ENCODE data around the gene SGO2. TPM values are rescaled to one million over a fixed set of nuclear protein-coding genes. Genes with fewer than 3 reads are reported as not detected.
A peak's percentile ranks its signal among the peaks of the same experiment; 100 is the strongest.

SGO2 gene
- 1 to 10 TPM; 1.3 to 2.5 TPM for polyA plus RNA-seq

DNA sequence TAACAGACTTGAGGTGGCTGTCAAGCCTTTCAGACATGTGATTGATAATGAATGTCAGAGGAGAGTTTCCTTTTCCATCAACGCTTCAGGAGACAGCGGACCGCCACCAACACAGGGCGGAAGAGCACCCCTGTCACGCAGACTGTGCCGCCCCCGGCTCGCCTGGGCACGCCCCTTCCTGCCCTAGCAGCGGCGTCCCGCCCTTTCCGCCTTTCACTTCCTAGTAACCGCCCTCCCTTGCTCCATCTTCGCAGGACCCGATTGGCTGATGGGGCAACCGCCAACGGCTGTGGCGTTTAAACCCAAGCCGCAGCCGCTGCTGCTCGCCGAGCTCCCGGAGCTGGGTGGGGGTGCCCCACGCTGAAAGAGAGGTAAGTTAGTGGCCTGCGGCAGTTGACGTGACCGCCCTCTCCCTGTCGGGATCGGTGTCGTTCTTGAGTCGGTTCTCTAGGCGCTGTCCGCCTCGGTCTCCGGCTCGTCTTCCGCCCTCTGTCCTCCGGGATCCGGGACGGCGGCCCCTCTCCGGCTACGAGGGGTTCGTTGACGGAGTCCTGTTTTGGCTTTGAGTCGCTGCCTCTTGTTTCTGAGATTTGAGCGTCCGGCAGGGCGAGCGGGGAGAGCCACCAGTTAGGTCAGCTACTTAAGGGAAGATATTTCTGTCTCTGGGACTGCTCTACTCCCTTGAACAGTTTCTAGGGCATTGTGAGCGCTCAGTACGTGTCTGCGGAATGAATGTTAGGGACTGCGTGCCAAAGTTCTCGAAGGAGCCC, at the start of gene SGO2:
SGO2 (plus strand) TSS at position 326 of the 770 bp plus-strand sequence. CDS start 6,769 bp downstream, outside the sequence.
- H3K9me3 ChIP-seq (ENCODE audit: control insufficient read depth in 2 of 2, insufficient read depth in 1 of 2, low read depth in 1 of 2, low read length in 1 of 2): no peaks in the 10 kb centered on the region
- H3K27me3 ChIP-seq (ENCODE audit: control insufficient read depth in 1 of 2, insufficient read depth in 2 of 2, low read length in 2 of 2): no peaks in the 10 kb centered on the region
- peak within 1 kb of the TSS in 1 of 2 donors; percentile 63 for H3K27ac ChIP-seq (ENCODE audit: low read depth in 2 of 2, low read length in 1 of 2)
- H3K36me3 ChIP-seq (ENCODE audit: control insufficient read depth in 2 of 2, insufficient read depth in 2 of 2, low read length in 1 of 2): no peaks in the 10 kb centered on the region
- peak within 1 kb of the TSS; percentile 76 to 82 for H3K4me3 ChIP-seq (ENCODE audit: low read depth in 1 of 2, low read length in 2 of 2)
- H3K4me1 ChIP-seq (ENCODE audit: control insufficient read depth in 2 of 2, insufficient read depth in 2 of 2, low read length in 1 of 2): peaks cover 0 to 2% of the 10 kb centered on the region in 2 donors
- 0% methylated on average over 56 of the region's 56 CpGs for WGBS, 2 donors

DNA sequence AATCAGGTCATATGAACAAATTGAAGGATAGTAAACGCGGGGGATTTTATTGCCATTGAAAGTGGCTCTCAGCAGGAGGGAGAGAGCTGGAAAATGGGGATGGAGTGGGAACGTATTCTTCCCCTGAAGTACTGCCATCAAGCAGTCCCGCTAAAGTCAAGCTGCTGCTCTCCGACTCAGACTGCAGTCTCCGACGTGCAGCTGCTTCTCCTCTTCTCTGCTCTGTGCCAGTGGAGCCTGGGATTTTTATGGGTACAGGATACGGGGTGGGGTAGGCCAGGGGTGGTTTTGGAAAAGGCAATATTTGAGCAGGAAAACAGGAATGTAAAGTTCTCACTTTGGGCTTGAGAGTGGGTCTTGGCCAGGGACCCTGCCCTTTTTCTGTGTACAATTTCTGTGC, 49.2 kb upstream of the SGO2 start:
- WGBS, 2 donors: 74 to 83% methylated on average over 8 of the region's 8 CpGs
- Histone ChIP-seq H3K36me3 (ENCODE audit: control insufficient read depth in 2 of 2, insufficient read depth in 2 of 2, low read length in 1 of 2) (peaks cover 14 to 19% of the 10 kb centered on the region in 2 donors), H3K27me3 (ENCODE audit: control insufficient read depth in 1 of 2, insufficient read depth in 2 of 2, low read length in 2 of 2) (no peaks in the 10 kb centered on the region), H3K4me1 (ENCODE audit: control insufficient read depth in 2 of 2, insufficient read depth in 2 of 2, low read length in 1 of 2) (peaks cover 0 to 2% of the 10 kb centered on the region in 2 donors), H3K4me3 (ENCODE audit: low read depth in 1 of 2, low read length in 2 of 2) (no peak overlapping the region), H3K27ac (ENCODE audit: low read depth in 2 of 2, low read length in 1 of 2) (no peak overlapping the region), H3K9me3 (ENCODE audit: control insufficient read depth in 2 of 2, insufficient read depth in 1 of 2, low read depth in 1 of 2, low read length in 1 of 2) (no peaks in the 10 kb centered on the region)

GRCh38 chr2:200477667-200478131, 48.3 kb upstream of the SGO2 start:
- peaks cover 10 to 14% of the 10 kb centered on the region in 2 donors for H3K36me3 ChIP-seq (ENCODE audit: control insufficient read depth in 2 of 2, insufficient read depth in 2 of 2, low read length in 1 of 2)
- H3K9me3 ChIP-seq (ENCODE audit: control insufficient read depth in 2 of 2, insufficient read depth in 1 of 2, low read depth in 1 of 2, low read length in 1 of 2): no peaks in the 10 kb centered on the region
- peak overlapping the region in 1 of 2 donors; percentile 53 for H3K27ac ChIP-seq (ENCODE audit: low read depth in 2 of 2, low read length in 1 of 2)
- no peak overlapping the region for H3K4me3 ChIP-seq (ENCODE audit: low read depth in 1 of 2, low read length in 2 of 2)
- H3K4me1 ChIP-seq (ENCODE audit: control insufficient read depth in 2 of 2, insufficient read depth in 2 of 2, low read length in 1 of 2): peaks cover 0 to 2% of the 10 kb centered on the region in 2 donors
- H3K27me3 ChIP-seq (ENCODE audit: control insufficient read depth in 1 of 2, insufficient read depth in 2 of 2, low read length in 2 of 2): no peaks in the 10 kb centered on the region
- 76 to 83% methylated on average over 21 of the region's 21 CpGs for WGBS, 2 donors

DNA sequence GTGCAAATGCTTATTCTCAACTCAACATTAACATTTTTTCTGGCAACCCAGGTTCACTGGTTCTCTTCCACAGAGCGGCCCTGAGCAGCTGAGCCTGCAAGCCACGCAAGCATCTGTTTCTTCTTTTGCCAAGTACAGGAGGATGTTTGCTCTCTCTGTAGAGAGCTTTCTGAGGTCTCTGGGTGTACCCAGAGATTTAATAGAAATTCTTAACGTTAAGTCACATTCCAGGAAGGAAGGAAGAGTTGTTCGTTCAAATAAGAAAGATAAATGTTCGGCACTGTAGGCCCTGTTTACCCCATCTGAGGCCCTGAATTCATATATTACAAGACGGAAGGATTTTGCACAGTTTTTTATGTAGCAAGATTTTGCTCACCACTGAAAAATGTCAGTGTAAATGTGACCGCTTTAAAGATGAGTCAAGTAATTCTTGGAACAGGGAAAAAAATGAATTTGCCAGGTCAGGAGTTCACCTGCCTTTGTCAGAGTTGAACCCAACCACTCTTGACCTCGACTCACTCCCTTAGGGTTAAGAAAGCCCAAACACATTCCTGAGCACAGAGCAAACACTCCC, 46.2 kb upstream of the SGO2 start:
- Histone ChIP-seq H3K36me3 (ENCODE audit: control insufficient read depth in 2 of 2, insufficient read depth in 2 of 2, low read length in 1 of 2) (peaks cover 7 to 8% of the 10 kb centered on the region in 2 donors), H3K4me1 (ENCODE audit: control insufficient read depth in 2 of 2, insufficient read depth in 2 of 2, low read length in 1 of 2) (peaks cover 0 to 2% of the 10 kb centered on the region in 2 donors), H3K4me3 (ENCODE audit: low read depth in 1 of 2, low read length in 2 of 2) (no peak overlapping the region), H3K27me3 (ENCODE audit: control insufficient read depth in 1 of 2, insufficient read depth in 2 of 2, low read length in 2 of 2) (no peaks in the 10 kb centered on the region), H3K9me3 (ENCODE audit: control insufficient read depth in 2 of 2, insufficient read depth in 1 of 2, low read depth in 1 of 2, low read length in 1 of 2) (no peaks in the 10 kb centered on the region), H3K27ac (ENCODE audit: low read depth in 2 of 2, low read length in 1 of 2) (peak overlapping the region; percentile 44 to 48)
- 28 to 39% methylated on average over 8 of the region's 8 CpGs for WGBS, 2 donors

DNA sequence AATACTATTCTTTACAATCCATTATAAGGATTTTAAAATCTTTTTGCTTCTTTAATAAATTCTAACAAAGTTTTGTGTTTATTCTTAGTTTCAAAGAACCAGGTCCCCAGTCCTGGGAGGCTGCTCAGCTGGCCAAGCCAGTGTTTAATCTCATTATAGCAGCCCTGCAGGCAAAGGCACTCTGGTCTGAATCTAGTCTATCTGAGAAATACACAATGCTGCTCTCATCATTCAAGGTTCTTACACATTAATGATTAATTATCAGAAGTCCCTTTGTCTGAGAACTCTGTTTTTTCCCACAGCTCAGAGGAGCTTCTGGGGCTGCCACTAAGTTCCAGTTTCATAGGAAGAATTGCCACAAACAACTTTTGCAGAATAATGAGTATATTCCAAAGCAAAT, 43.8 kb upstream of the SGO2 start:
- H3K4me3 ChIP-seq (ENCODE audit: low read depth in 1 of 2, low read length in 2 of 2): no peak overlapping the region
- no peak overlapping the region for H3K27ac ChIP-seq (ENCODE audit: low read depth in 2 of 2, low read length in 1 of 2)
- H3K27me3 ChIP-seq (ENCODE audit: control insufficient read depth in 1 of 2, insufficient read depth in 2 of 2, low read length in 2 of 2): no peaks in the 10 kb centered on the region
- peaks cover 0 to 2% of the 10 kb centered on the region in 2 donors for H3K4me1 ChIP-seq (ENCODE audit: control insufficient read depth in 2 of 2, insufficient read depth in 2 of 2, low read length in 1 of 2)
- peaks cover 0 to 3% of the 10 kb centered on the region in 2 donors for H3K36me3 ChIP-seq (ENCODE audit: control insufficient read depth in 2 of 2, insufficient read depth in 2 of 2, low read length in 1 of 2)
- no peaks in the 10 kb centered on the region for H3K9me3 ChIP-seq (ENCODE audit: control insufficient read depth in 2 of 2, insufficient read depth in 1 of 2, low read depth in 1 of 2, low read length in 1 of 2)

DNA sequence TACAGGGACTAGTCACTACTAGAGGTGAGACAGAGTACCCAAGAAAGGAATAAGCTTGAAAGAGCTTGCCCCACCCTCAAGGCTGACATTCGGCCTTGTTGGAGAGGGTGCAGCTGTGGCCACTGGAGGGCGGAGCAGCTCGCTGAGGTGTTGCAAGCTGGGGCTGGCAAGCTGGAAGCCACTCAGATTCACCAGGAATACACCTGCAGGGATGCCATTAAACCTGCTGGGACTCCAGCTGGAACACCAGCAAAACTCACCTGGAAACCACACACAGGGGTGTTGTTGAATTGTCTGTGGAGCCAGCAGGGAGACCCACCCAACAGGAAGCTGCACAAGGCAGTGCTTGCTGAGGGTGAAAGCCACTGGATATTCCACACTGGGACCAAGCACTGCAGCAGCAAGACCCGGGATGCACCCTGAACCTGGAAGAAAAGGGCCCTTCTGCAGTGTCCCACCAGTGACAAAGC, 42.2 kb upstream of the SGO2 start:
- no peak overlapping the region for H3K27ac ChIP-seq (ENCODE audit: low read depth in 2 of 2, low read length in 1 of 2)
- no peaks in the 10 kb centered on the region for H3K27me3 ChIP-seq (ENCODE audit: control insufficient read depth in 1 of 2, insufficient read depth in 2 of 2, low read length in 2 of 2)
- H3K9me3 ChIP-seq (ENCODE audit: control insufficient read depth in 2 of 2, insufficient read depth in 1 of 2, low read depth in 1 of 2, low read length in 1 of 2): no peaks in the 10 kb centered on the region
- H3K36me3 ChIP-seq (ENCODE audit: control insufficient read depth in 2 of 2, insufficient read depth in 2 of 2, low read length in 1 of 2): no peaks in the 10 kb centered on the region
- peaks cover 0 to 2% of the 10 kb centered on the region in 2 donors for H3K4me1 ChIP-seq (ENCODE audit: control insufficient read depth in 2 of 2, insufficient read depth in 2 of 2, low read length in 1 of 2)
- H3K4me3 ChIP-seq (ENCODE audit: low read depth in 1 of 2, low read length in 2 of 2): no peak overlapping the region
- WGBS, 2 donors: 35 to 47% methylated on average over 4 of the region's 4 CpGs

- H3K36me3 ChIP-seq (ENCODE audit: control insufficient read depth in 2 of 2, insufficient read depth in 2 of 2, low read length in 1 of 2): peaks cover under 1% of the 10 kb centered on the region in 2 donors
- H3K9me3 ChIP-seq (ENCODE audit: control insufficient read depth in 2 of 2, insufficient read depth in 1 of 2, low read depth in 1 of 2, low read length in 1 of 2): no peaks in the 10 kb centered on the region
- 72 to 81% methylated on average over 3 of the region's 3 CpGs for WGBS, 2 donors
- no peak overlapping the region for H3K27ac ChIP-seq (ENCODE audit: low read depth in 2 of 2, low read length in 1 of 2)
- peaks cover 0 to 2% of the 10 kb centered on the region in 2 donors for H3K4me1 ChIP-seq (ENCODE audit: control insufficient read depth in 2 of 2, insufficient read depth in 2 of 2, low read length in 1 of 2)
- H3K27me3 ChIP-seq (ENCODE audit: control insufficient read depth in 1 of 2, insufficient read depth in 2 of 2, low read length in 2 of 2): no peaks in the 10 kb centered on the region
- H3K4me3 ChIP-seq (ENCODE audit: low read depth in 1 of 2, low read length in 2 of 2): no peak overlapping the region
Observed at GRCh38 chr2:200484934-200485333, 41.1 kb upstream of the SGO2 start.

DNA sequence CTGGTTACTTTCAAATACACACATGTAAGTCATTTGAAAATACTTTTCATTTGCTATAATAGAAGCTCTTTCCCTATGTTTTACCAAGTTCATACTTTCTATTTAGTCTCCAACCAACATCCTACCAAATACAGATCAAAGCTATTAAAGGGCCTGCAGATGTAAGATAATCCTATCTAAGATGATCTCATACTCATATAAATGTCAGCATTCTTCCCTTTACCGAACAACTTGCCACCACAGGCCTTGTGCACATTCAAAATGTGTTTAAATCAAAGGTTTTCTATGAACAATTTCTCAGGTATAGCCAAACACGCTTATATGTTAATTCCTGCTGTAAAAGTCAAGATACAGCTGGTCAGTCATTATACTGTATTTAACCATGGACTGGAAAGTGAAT, 39.5 kb upstream of the SGO2 start:
- Histone ChIP-seq H3K4me3 (ENCODE audit: low read depth in 1 of 2, low read length in 2 of 2) (no peak overlapping the region), H3K27ac (ENCODE audit: low read depth in 2 of 2, low read length in 1 of 2) (no peak overlapping the region), H3K9me3 (ENCODE audit: control insufficient read depth in 2 of 2, insufficient read depth in 1 of 2, low read depth in 1 of 2, low read length in 1 of 2) (no peaks in the 10 kb centered on the region), H3K4me1 (ENCODE audit: control insufficient read depth in 2 of 2, insufficient read depth in 2 of 2, low read length in 1 of 2) (no peaks in the 10 kb centered on the region), H3K27me3 (ENCODE audit: control insufficient read depth in 1 of 2, insufficient read depth in 2 of 2, low read length in 2 of 2) (no peaks in the 10 kb centered on the region), H3K36me3 (ENCODE audit: control insufficient read depth in 2 of 2, insufficient read depth in 2 of 2, low read length in 1 of 2) (peaks cover 5 to 7% of the 10 kb centered on the region in 2 donors)
- WGBS, 2 donors: 40 to 47% methylated on average over 2 of the region's 2 CpGs

- H3K9me3 ChIP-seq (ENCODE audit: control insufficient read depth in 2 of 2, insufficient read depth in 1 of 2, low read depth in 1 of 2, low read length in 1 of 2): no peaks in the 10 kb centered on the region
- peaks cover 6 to 7% of the 10 kb centered on the region in 2 donors for H3K36me3 ChIP-seq (ENCODE audit: control insufficient read depth in 2 of 2, insufficient read depth in 2 of 2, low read length in 1 of 2)
- WGBS, 2 donors: 69 to 71% methylated on average over 4 of the region's 4 CpGs
Observed at GRCh38 chr2:200488169-200488568, 37.8 kb upstream of the SGO2 start.

More at GRCh38 chr2:200488169-200488568, 37.8 kb upstream of the SGO2 start:
- no peak overlapping the region for H3K4me3 ChIP-seq (ENCODE audit: low read depth in 1 of 2, low read length in 2 of 2)
- no peak overlapping the region for H3K27ac ChIP-seq (ENCODE audit: low read depth in 2 of 2, low read length in 1 of 2)
- H3K27me3 ChIP-seq (ENCODE audit: control insufficient read depth in 1 of 2, insufficient read depth in 2 of 2, low read length in 2 of 2): no peaks in the 10 kb centered on the region
- no peaks in the 10 kb centered on the region for H3K4me1 ChIP-seq (ENCODE audit: control insufficient read depth in 2 of 2, insufficient read depth in 2 of 2, low read length in 1 of 2)

Measured in esophagus (tissue), 2 donors.